CD14-positive monocyte (primary cell): ENCODE measurements around the gene UNC93A. TPM values are rescaled to one million over a fixed set of nuclear protein-coding genes. Genes with fewer than 3 reads are reported as not detected.

ENCODE experiments used
- DNase-seq, 3 donors: peaks; one replicate each; pipeline ENCODE4 v3.0.0-alpha.2; 2011 to 2022
- H2AFZ ChIP-seq: 2 replicates; pipeline ENCODE4 v1.6.0; 2012; ENCODE audit warnings: mild to moderate bottlenecking, low read depth, low read length, inconsistent platforms; ENCODE audit not compliant: insufficient read depth, poor library complexity, severe bottlenecking
- H3K27ac ChIP-seq, 2 donors: 1 replicate in 1 of 2; 2 replicates in 1 of 2; pipeline ENCODE4 v1.5.1; 2012 to 2013; ENCODE audit warnings: low read length in 2 of 2, control low read depth in 1 of 2, inconsistent platforms in 1 of 2, low read depth in 1 of 2, mild to moderate bottlenecking in 1 of 2
- H3K27me3 ChIP-seq, 2 donors: one replicate each; pipeline versions ENCODE4 v1.6.0 to v1.6.1; 2011 to 2013; ENCODE audit warnings: low read length in 2 of 2; ENCODE audit not compliant: control insufficient read depth in 2 of 2, insufficient read depth in 2 of 2
- H3K36me3 ChIP-seq, 2 donors: replicated peaks in 1 of 2; 1 replicate in 1 of 2; 2 replicates in 1 of 2; pipeline versions ENCODE4 v1.5.1 to v1.6.1; 2012 to 2013; ENCODE audit warnings: low read length in 2 of 2, control low read depth in 1 of 2, inconsistent platforms in 1 of 2, mild to moderate bottlenecking in 1 of 2; ENCODE audit not compliant: insufficient read depth in 2 of 2, control insufficient read depth in 1 of 2
- H3K4me1 ChIP-seq, 2 donors: 1 replicate in 1 of 2; 2 replicates in 1 of 2; pipeline versions ENCODE4 v1.5.1 to v1.6.1; 2012 to 2013; ENCODE audit warnings: low read length in 2 of 2, control low read depth in 1 of 2, inconsistent platforms in 1 of 2, mild to moderate bottlenecking in 1 of 2, moderate library complexity in 1 of 2; ENCODE audit not compliant: insufficient read depth in 2 of 2, control insufficient read depth in 1 of 2
- H3K4me2 ChIP-seq: replicated peaks from 2 replicates; pipeline ENCODE3; 2012; ENCODE audit warnings: low read length, moderate library complexity, mild to moderate bottlenecking; ENCODE audit not compliant: poor library complexity, severe bottlenecking; ENCODE audit errors: extremely low read depth
- H3K4me3 ChIP-seq, 3 experiments: fragments of 200-600 bp in 1 of 3; sonication (generic) in 1 of 3; replicated peaks in 1 of 3; 1 replicate in 2 of 3; 2 replicates in 1 of 3; pipeline ENCODE4 v1.5.1; 2011 to 2013; ENCODE audit warnings: low read length in 3 of 3, mild to moderate bottlenecking in 3 of 3, control low read depth in 2 of 3, low read depth in 2 of 3, inconsistent platforms in 1 of 3, moderate library complexity in 1 of 3
- H3K79me2 ChIP-seq: 2 replicates; pipeline ENCODE4 v1.6.0; 2012; ENCODE audit warnings: mild to moderate bottlenecking, control low read depth, inconsistent platforms, low read length, moderate library complexity; ENCODE audit not compliant: insufficient read depth
- H3K9ac ChIP-seq: 2 replicates; pipeline ENCODE4 v1.6.0; 2017; ENCODE audit warnings: low read length, mild to moderate bottlenecking; ENCODE audit not compliant: insufficient read depth, poor library complexity, severe bottlenecking
- H3K9me3 ChIP-seq, 2 donors: replicated peaks in 1 of 2; 1 replicate in 1 of 2; 2 replicates in 1 of 2; pipeline versions ENCODE4 v1.5.1 to v1.6.1; 2012 to 2013; ENCODE audit warnings: low read length in 2 of 2, control low read depth in 1 of 2; ENCODE audit not compliant: control insufficient read depth in 1 of 2, insufficient read depth in 1 of 2
- H4K20me1 ChIP-seq: 2 replicates; pipeline ENCODE4 v1.6.0; 2012; ENCODE audit warnings: mild to moderate bottlenecking, low read length, control low read depth, moderate library complexity; ENCODE audit not compliant: insufficient read depth
- H3K27ac Mint-ChIP-seq, 7 donors: one replicate each; pipeline ENCODE4 v1.8.0; 2020; ENCODE audit warnings: mild to moderate bottlenecking in 7 of 7, mixed read lengths in 7 of 7, moderate library complexity in 6 of 7, inconsistent platforms in 2 of 7
- H3K27me3 Mint-ChIP-seq, 3 donors: one replicate each; pipeline ENCODE4 v1.8.0; 2021 to 2022; ENCODE audit warnings: low read depth in 3 of 3, mild to moderate bottlenecking in 3 of 3, mixed read lengths in 3 of 3, moderate library complexity in 3 of 3, inconsistent platforms in 1 of 3
- H3K36me3 Mint-ChIP-seq, 2 donors: one replicate each; pipeline ENCODE4 v1.8.0; 2020; ENCODE audit warnings: mixed read lengths in 2 of 2, inconsistent platforms in 1 of 2, mild to moderate bottlenecking in 1 of 2
- H3K4me1 Mint-ChIP-seq: one replicate; pipeline ENCODE4 v1.8.0; 2020; ENCODE audit warnings: mild to moderate bottlenecking, mixed read lengths
- H3K4me3 Mint-ChIP-seq, 2 donors: one replicate each; pipeline ENCODE4 v1.8.0; 2020; ENCODE audit warnings: mild to moderate bottlenecking in 2 of 2, mixed read lengths in 2 of 2, moderate library complexity in 1 of 2
- H3K9me3 Mint-ChIP-seq, 7 donors: one replicate each; pipeline ENCODE4 v1.8.0; 2020 to 2022; ENCODE audit warnings: mixed read lengths in 7 of 7, mild to moderate bottlenecking in 6 of 7, moderate library complexity in 6 of 7, inconsistent platforms in 2 of 7
- WGBS: methylation state at CpG from one replicate; pipeline ENCODE4 v1.1.5; 2013; ENCODE audit warnings: missing lambda C conversion rate; ENCODE audit not compliant: insufficient coverage; 5-methylcytosine and 5-hydroxymethylcytosine counted together
- intact Hi-C, 2 donors: fragments of 100-400 bp; cut with micrococcal nuclease; formaldehyde crosslinking; loops; one replicate each; pipeline versions ENCODE4 v1.15.0 to v1.15.1; 2023
- polyA plus RNA-seq, 3 donors: library from polyadenylated mRNA; depleted of rRNA in 1 of 3; unstranded in 2 of 3; stranded (reverse) in 1 of 3; fragments of 300-500 nt in 2 of 3; fragments of >200 nt in 1 of 3; fragmentation: Illumina TruSeq in 2 of 3; gene quantifications; 1 replicate in 2 of 3; 2 replicates in 1 of 3; pipeline ENCODE4 v1.2.3, GENCODE V29; 2012 to 2021
- TF ChIP-seq, protein P1 (sequence below): fragments of 200-600 bp; IDR thresholded peaks from one replicate; pipeline ENCODE4 v1.8.0; 2022; ENCODE audit warnings: antibody characterized with exemption, mild to moderate bottlenecking

Gene UNC93A
- polyA plus RNA-seq, 3 donors, result not detected

- intact Hi-C loops, result no loop called here
- peaks cover 1 to 3% (median 2%) of the 10 kb centered on the region in 3 donors for H3K27me3 Mint-ChIP-seq
- no peak overlapping the region for H3K9ac ChIP-seq
- DNase-seq, result no peak
- no peaks in the 10 kb centered on the region for H4K20me1 ChIP-seq
- no peak overlapping the region for H3K27ac ChIP-seq
- H3K9me3 ChIP-seq, result no peaks in the 10 kb centered on the region
- WGBS, result over 99% methylated on average over 12 of the region's 13 CpGs
- no peaks in the 10 kb centered on the region for H3K36me3 ChIP-seq
- H3K4me3 Mint-ChIP-seq, result no peak overlapping the region
- no peaks in the 10 kb centered on the region for H3K4me1 Mint-ChIP-seq
- no peaks in the 10 kb centered on the region for H3K27me3 ChIP-seq
- peak overlapping the region in 1 of 7 donors; percentile 31 for H3K27ac Mint-ChIP-seq
- H3K4me2 ChIP-seq, result no peak overlapping the region
- H3K4me3 ChIP-seq, result no peak overlapping the region
- no peaks in the 10 kb centered on the region for H3K36me3 Mint-ChIP-seq
- TF ChIP-seq, protein P1, sequence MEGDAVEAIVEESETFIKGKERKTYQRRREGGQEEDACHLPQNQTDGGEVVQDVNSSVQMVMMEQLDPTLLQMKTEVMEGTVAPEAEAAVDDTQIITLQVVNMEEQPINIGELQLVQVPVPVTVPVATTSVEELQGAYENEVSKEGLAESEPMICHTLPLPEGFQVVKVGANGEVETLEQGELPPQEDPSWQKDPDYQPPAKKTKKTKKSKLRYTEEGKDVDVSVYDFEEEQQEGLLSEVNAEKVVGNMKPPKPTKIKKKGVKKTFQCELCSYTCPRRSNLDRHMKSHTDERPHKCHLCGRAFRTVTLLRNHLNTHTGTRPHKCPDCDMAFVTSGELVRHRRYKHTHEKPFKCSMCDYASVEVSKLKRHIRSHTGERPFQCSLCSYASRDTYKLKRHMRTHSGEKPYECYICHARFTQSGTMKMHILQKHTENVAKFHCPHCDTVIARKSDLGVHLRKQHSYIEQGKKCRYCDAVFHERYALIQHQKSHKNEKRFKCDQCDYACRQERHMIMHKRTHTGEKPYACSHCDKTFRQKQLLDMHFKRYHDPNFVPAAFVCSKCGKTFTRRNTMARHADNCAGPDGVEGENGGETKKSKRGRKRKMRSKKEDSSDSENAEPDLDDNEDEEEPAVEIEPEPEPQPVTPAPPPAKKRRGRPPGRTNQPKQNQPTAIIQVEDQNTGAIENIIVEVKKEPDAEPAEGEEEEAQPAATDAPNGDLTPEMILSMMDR, result no peak
- no peak overlapping the region for H2AFZ ChIP-seq
- H3K4me1 ChIP-seq, result no peaks in the 10 kb centered on the region
- H3K9me3 Mint-ChIP-seq, result peaks cover 0 to 3% (median 0%) of the 10 kb centered on the region in 7 donors
- no peaks in the 10 kb centered on the region for H3K79me2 ChIP-seq
These were observed 34.7 kb downstream of the UNC93A start for GRCh38 chr6:167325766-167326165.

GRCh38 chr6:167327391-167327790, 36.3 kb downstream of the UNC93A start:
- Histone ChIP-seq H3K4me3 (no peak overlapping the region), H3K9me3 (no peaks in the 10 kb centered on the region), H3K9ac (no peak overlapping the region), H3K36me3 (no peaks in the 10 kb centered on the region), H4K20me1 (no peaks in the 10 kb centered on the region), H3K27ac (no peak overlapping the region), H3K4me2 (no peak overlapping the region), H3K27me3 (no peaks in the 10 kb centered on the region), H3K79me2 (no peaks in the 10 kb centered on the region), H2AFZ (no peak overlapping the region), H3K4me1 (no peaks in the 10 kb centered on the region)
- DNase-seq, result no peak
- H3K36me3 Mint-ChIP-seq, result no peaks in the 10 kb centered on the region
- peaks cover 1 to 4% (median 2%) of the 10 kb centered on the region in 3 donors for H3K27me3 Mint-ChIP-seq
- no CpG with 5 or more reads among the region's 4 CpGs for WGBS
- H3K9me3 Mint-ChIP-seq, result peaks cover 0 to 3% (median 0%) of the 10 kb centered on the region in 7 donors
- no peaks in the 10 kb centered on the region for H3K4me1 Mint-ChIP-seq
- TF ChIP-seq, protein P1, result no peak
- no peak overlapping the region for H3K4me3 Mint-ChIP-seq
- no peak overlapping the region for H3K27ac Mint-ChIP-seq
- intact Hi-C loops, result no loop called here
